HepG2 (cell line): ENCODE data around the gene PRM3. TPM values are rescaled to one million over a fixed set of nuclear protein-coding genes. Genes with fewer than 3 reads are reported as not detected.

Experiments
- GATAD2A ChIP-seq: IDR thresholded peaks from 2 replicates; pipeline ENCODE4 v1.6.1; 2016
- MED1 ChIP-seq: sonication (generic); formaldehyde crosslinking; IDR thresholded peaks from 2 replicates; pipeline ENCODE4 v1.4.0; 2020; ENCODE audit warnings: missing genetic modification reagents
- NFAT5 ChIP-seq: sonication (generic); formaldehyde crosslinking; IDR thresholded peaks from 2 replicates; pipeline ENCODE4 v1.4.0; 2020; ENCODE audit warnings: missing genetic modification reagents
- POGK ChIP-seq: sonication (generic); formaldehyde crosslinking; conservative IDR thresholded peaks from 2 replicates; pipeline ENCODE4 v1.8.0; 2022; ENCODE audit warnings: mild to moderate bottlenecking, moderate library complexity, missing genetic modification reagents
- RXRB ChIP-seq: IDR thresholded peaks from 2 replicates; pipeline ENCODE4 v1.6.1; 2016; ENCODE audit warnings: borderline replicate concordance, missing genetic modification reagents, missing compliant biosample characterization
- SMAD1 ChIP-seq: sonication (generic); formaldehyde crosslinking; IDR thresholded peaks from 2 replicates; pipeline ENCODE4 v1.4.0; 2020; ENCODE audit warnings: missing genetic modification reagents, low read depth, mild to moderate bottlenecking, borderline replicate concordance
- SOX13 ChIP-seq, 3 experiments: fragments of 450-650 bp in 1 of 3; sonication (generic) in 1 of 3; formaldehyde crosslinking in 1 of 3; IDR thresholded peaks in 2 of 3; conservative IDR thresholded peaks in 1 of 3; 2 replicates each; pipeline versions ENCODE4 v1.5.0 to v1.6.1; 2016 to 2020; ENCODE audit warnings: antibody characterized with exemption in 1 of 3, mild to moderate bottlenecking in 1 of 3, missing compliant biosample characterization in 1 of 3, missing genetic modification reagents in 1 of 3, moderate library complexity in 1 of 3
- ZNF546 ChIP-seq: sonication (generic); formaldehyde crosslinking; conservative IDR thresholded peaks from 2 replicates; pipeline ENCODE4 v1.8.1; 2023; ENCODE audit warnings: mild to moderate bottlenecking, missing genetic modification reagents
- ZNF687 ChIP-seq: sonication (generic); formaldehyde crosslinking; IDR thresholded peaks from 2 replicates; pipeline ENCODE4 v1.5.1; 2020; ENCODE audit warnings: mild to moderate bottlenecking, missing genetic modification reagents, moderate library complexity
- ZNF703 ChIP-seq: sonication (generic); formaldehyde crosslinking; IDR thresholded peaks from 2 replicates; pipeline ENCODE4 v1.5.1; 2020; ENCODE audit warnings: missing genetic modification reagents, mild to moderate bottlenecking, moderate library complexity, borderline replicate concordance
- ZNF782 ChIP-seq: sonication (generic); formaldehyde crosslinking; IDR thresholded peaks from 2 replicates; pipeline ENCODE4 v1.4.0; 2020; ENCODE audit warnings: missing genetic modification reagents, mild to moderate bottlenecking, borderline replicate concordance
- polyA plus RNA-seq, 8 experiments: library from polyadenylated mRNA; depleted of rRNA in 3 of 8; stranded (reverse) in 7 of 8; unstranded in 1 of 8; fragments of >200 nt; fragmentation: Illumina TruSeq in 4 of 8; extraction: Trizol in 4 of 8; gene quantifications; 2 replicates each; pipeline versions ENCODE4 v1.2.1 to v1.2.3, GENCODE V29; 2011 to 2016; ENCODE audit warnings: low read depth in 4 of 8, missing spikeins in 1 of 8, mixed read lengths in 1 of 8; ENCODE audit not compliant: insufficient read depth in 1 of 8
- total RNA-seq, 5 experiments: library from RNA; depleted of rRNA; stranded (reverse); fragments of >200 nt; fragmentation: Illumina TruSeq; extraction: Trizol; gene quantifications; 2 replicates each; pipeline ENCODE4 v1.2.3, GENCODE V29; 2016; ENCODE audit warnings: low read depth in 1 of 5
- TF ChIP-seq, protein P1 (sequence below): sonication (generic); formaldehyde crosslinking; IDR thresholded peaks from 2 replicates; pipeline ENCODE4 v1.5.1; 2020; ENCODE audit warnings: mild to moderate bottlenecking, missing genetic modification reagents

The PRM3 gene
- total and polyA plus RNA-seq, 2 of the 13 experiments (the other 11 are each of a cell fraction or from before 2014, with no cell fraction given): not detected

DNA sequence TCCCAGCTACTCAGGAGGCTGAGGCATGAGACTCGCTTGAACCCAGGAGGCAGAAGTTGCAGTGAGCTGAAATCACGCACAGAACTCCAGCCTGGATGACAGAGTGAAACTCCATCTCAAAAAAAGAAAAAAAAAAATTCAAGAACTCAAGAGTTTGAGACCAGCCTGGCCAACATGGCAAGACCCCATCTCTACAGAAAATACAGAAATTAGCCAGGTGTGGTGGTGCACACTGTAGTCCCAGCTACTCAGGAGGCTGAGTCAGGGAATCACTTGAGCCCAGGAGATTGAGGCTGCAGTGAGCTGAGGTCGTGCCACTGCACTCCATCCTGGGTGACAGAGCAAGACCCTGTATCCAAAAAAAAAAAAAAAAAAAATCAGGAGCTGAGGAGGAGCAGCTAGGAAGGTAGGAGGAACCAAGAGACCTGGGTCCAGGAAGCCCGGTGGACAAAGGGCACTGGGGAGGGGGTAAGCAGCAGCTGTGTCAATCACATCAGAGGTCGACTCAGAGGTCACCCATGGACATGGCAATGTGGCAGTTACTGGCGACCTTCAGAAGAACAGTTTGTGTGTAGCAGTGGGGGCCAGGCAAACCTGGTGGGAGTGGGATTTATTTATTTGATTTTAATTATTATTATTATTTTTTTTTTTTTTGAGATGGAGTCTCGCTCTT, 18.8 kb upstream of the PRM3 start (continued):
- TF ChIP-seq NFAT5 (CRISPR knock-in tag) (no peak), ZNF782 (CRISPR knock-in tag) (no peak), ZNF687 (CRISPR knock-in tag) (peak; percentile 51), POGK (0 out of 2 replicates have a peak, but pooled peaks have one; percentile 19), GATAD2A (CRISPR knock-in tag) (peak; percentile 59), ZNF703 (CRISPR knock-in tag) (no peak), SOX13 (IDR thresholded peaks at IDR 0.05) (no peak), SOX13 (CRISPR knock-in tag; conservative IDR thresholded peaks at IDR 0.05 in 1 of 2, IDR thresholded peaks at IDR 0.05 in 1 of 2) (peak in 1 of 2 experiments; percentile 1; a peak in 1 of 4 replicates), ZNF546 (CRISPR knock-in tag) (peak; percentile 59; the same call in 1 of the 2 replicates), MED1 (CRISPR knock-in tag) (0 out of 2 replicates have a peak, but pooled peaks have one; percentile 22), SMAD1 (no peak), RXRB (CRISPR knock-in tag) (peak; percentile 59; the same call in 1 of the 2 replicates)
- TF ChIP-seq, protein P1, sequence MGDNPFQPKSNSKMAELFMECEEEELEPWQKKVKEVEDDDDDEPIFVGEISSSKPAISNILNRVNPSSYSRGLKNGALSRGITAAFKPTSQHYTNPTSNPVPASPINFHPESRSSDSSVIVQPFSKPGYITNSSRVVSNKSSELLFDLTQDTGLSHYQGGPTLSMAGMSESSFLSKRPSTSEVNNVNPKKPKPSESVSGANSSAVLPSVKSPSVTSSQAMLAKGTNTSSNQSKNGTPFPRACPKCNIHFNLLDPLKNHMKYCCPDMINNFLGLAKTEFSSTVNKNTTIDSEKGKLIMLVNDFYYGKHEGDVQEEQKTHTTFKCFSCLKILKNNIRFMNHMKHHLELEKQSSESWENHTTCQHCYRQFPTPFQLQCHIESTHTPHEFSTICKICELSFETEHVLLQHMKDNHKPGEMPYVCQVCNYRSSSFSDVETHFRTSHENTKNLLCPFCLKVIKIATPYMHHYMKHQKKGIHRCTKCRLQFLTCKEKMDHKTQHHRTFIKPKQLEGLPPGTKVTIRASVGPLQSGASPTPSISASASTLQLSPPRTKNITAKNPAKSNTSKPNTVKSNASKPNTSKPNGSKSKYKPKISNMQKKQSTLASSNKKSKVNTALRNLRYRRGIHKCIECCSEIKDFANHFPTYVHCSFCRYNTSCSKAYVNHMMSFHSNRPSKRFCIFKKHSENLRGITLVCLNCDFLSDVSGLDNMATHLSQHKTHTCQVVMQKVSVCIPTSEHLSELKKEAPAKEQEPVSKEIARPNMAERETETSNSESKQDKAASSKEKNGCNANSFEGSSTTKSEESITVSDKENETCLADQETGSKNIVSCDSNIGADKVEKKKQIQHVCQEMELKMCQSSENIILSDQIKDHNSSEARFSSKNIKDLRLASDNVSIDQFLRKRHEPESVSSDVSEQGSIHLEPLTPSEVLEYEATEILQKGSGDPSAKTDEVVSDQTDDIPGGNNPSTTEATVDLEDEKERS (CRISPR knock-in tag): no peak
